Tibial artery (tissue), 4 donors: Measurements from ENCODE around the gene ACOT8.
"Not testable (repeated sequence)": the region's sequence is repeated elsewhere in the genome, so short reads cannot be mapped to it uniquely, and the experiment has no call there.

Source experiments
- DNase-seq, 2 donors: peaks; one replicate each; pipeline ENCODE4 v3.0.0-alpha.2; 2019
- H3K27ac ChIP-seq, 2 donors: fragments of 200-600 bp; sonication (generic) in 1 of 2; 1 replicate in 1 of 2; 2 replicates in 1 of 2; pipeline ENCODE4 v1.5.1; 2018 to 2019; ENCODE audit warnings: mild to moderate bottlenecking in 1 of 2
- H3K27me3 ChIP-seq, 2 donors: fragments of 200-600 bp; sonication (generic) in 1 of 2; one replicate each; pipeline versions ENCODE4 v1.5.1 to v1.6.0; 2016 to 2019
- H3K36me3 ChIP-seq, 3 donors: fragments of 200-600 bp; sonication (generic) in 2 of 3; one replicate each; pipeline ENCODE4 v1.5.1; 2016 to 2019; ENCODE audit warnings: mild to moderate bottlenecking in 2 of 3
- H3K4me1 ChIP-seq, 4 donors: fragments of 200-600 bp; sonication (generic) in 2 of 4; 1 replicate in 3 of 4; 2 replicates in 1 of 4; pipeline ENCODE4 v1.5.1; 2016 to 2019
- H3K4me3 ChIP-seq, 2 donors: fragments of 200-600 bp; sonication (generic) in 1 of 2; 1 replicate in 1 of 2; 2 replicates in 1 of 2; pipeline ENCODE4 v1.5.1; 2018 to 2019; ENCODE audit warnings: mild to moderate bottlenecking in 2 of 2
- H3K9me3 ChIP-seq, 3 donors: fragments of 200-600 bp; sonication (generic) in 1 of 3; one replicate each; pipeline ENCODE4 v1.5.1; 2016 to 2019
- CTCF ChIP-seq, 2 experiments: fragments of 200-600 bp in 1 of 2; fragments of 450-650 bp in 1 of 2; IDR thresholded peaks; one replicate each; pipeline ENCODE4 v1.5.1; 2017 to 2019; ENCODE audit warnings: antibody characterized with exemption in 2 of 2, mild to moderate bottlenecking in 1 of 2, moderate library complexity in 1 of 2
- intact Hi-C: fragments of 100-400 bp; cut with DNase I; formaldehyde crosslinking; loops from one replicate; pipeline ENCODE4 v1.15.0; 2023; ENCODE audit warnings: low total_unique reads

Gene ACOT8

GRCh38 chr20:45878076-45878761 is 21.0 kb upstream of the ACOT8 start:
- Histone ChIP-seq H3K36me3 (peaks cover 18 to 31% (median 25%) of the 10 kb centered on the region in 3 donors), H3K9me3 (no peaks in the 10 kb centered on the region), H3K27me3 (no peaks in the 10 kb centered on the region), H3K4me3 (no peak overlapping the region), H3K4me1 (peaks cover 0 to 17% (median 13%) of the 10 kb centered on the region in 4 donors), H3K27ac (no peak overlapping the region)
- no peak for DNase-seq
- intact Hi-C loops: no loop called here
- no peak for TF ChIP-seq CTCF (IDR thresholded peaks at IDR 0.05)

GRCh38 chr20:45874576-45874975 is 17.4 kb upstream of the ACOT8 start:
- peaks cover 13 to 27% (median 18%) of the 10 kb centered on the region in 3 donors for H3K36me3 ChIP-seq
- no peak for DNase-seq
- no peaks in the 10 kb centered on the region for H3K9me3 ChIP-seq
- H3K27me3 ChIP-seq: no peaks in the 10 kb centered on the region
- TF ChIP-seq CTCF (IDR thresholded peaks at IDR 0.05): no peak
- no peak overlapping the region for H3K27ac ChIP-seq
- no peaks in the 10 kb centered on the region for H3K4me1 ChIP-seq
- H3K4me3 ChIP-seq: no peak overlapping the region
- intact Hi-C loops: no loop called here

- DNase-seq: not testable (repeated sequence)
Observed at GRCh38 chr20:45874104-45874481, 16.9 kb upstream of the ACOT8 start.

GRCh38 chr20:45873409-45874103 is 16.4 kb upstream of the ACOT8 start:
- intact Hi-C loops: no loop called here

More at GRCh38 chr20:45874104-45874481, 16.9 kb upstream of the ACOT8 start:
- H3K27ac ChIP-seq, H3K9me3 ChIP-seq, H3K4me1 ChIP-seq, intact Hi-C loops, H3K4me3 ChIP-seq, H3K27me3 ChIP-seq: not testable (repeated sequence)
- peaks cover 13 to 27% (median 18%) of the 10 kb centered on the region in 3 donors for H3K36me3 ChIP-seq

GRCh38 chr20:45872626-45873025 is 15.4 kb upstream of the ACOT8 start:
- DNase-seq: no peak
- H3K4me1 ChIP-seq: no peaks in the 10 kb centered on the region
- TF ChIP-seq CTCF (IDR thresholded peaks at IDR 0.05): no peak
- no peaks in the 10 kb centered on the region for H3K9me3 ChIP-seq
- no peak overlapping the region for H3K4me3 ChIP-seq
- H3K36me3 ChIP-seq: peaks cover 9 to 17% (median 10%) of the 10 kb centered on the region in 3 donors
- no peak overlapping the region for H3K27ac ChIP-seq
- H3K27me3 ChIP-seq: no peaks in the 10 kb centered on the region
- intact Hi-C loops: no loop called here

More at GRCh38 chr20:45873409-45874103, 16.4 kb upstream of the ACOT8 start:
- no peaks in the 10 kb centered on the region for H3K9me3 ChIP-seq
- TF ChIP-seq CTCF (IDR thresholded peaks at IDR 0.05): no peak
- H3K36me3 ChIP-seq: peaks cover 13 to 27% (median 18%) of the 10 kb centered on the region in 3 donors
- no peaks in the 10 kb centered on the region for H3K27me3 ChIP-seq
- no peaks in the 10 kb centered on the region for H3K4me1 ChIP-seq
- H3K4me3 ChIP-seq: no peak overlapping the region
- DNase-seq: no peak
- no peak overlapping the region for H3K27ac ChIP-seq

- intact Hi-C loops: no loop called here
- no peak overlapping the region for H3K27ac ChIP-seq
- no peaks in the 10 kb centered on the region for H3K27me3 ChIP-seq
- no peaks in the 10 kb centered on the region for H3K9me3 ChIP-seq
- no peak for DNase-seq
- peaks cover 0 to 3% (median 0%) of the 10 kb centered on the region in 3 donors for H3K36me3 ChIP-seq
- no peaks in the 10 kb centered on the region for H3K4me1 ChIP-seq
- no peak overlapping the region for H3K4me3 ChIP-seq
- no peak for TF ChIP-seq CTCF (IDR thresholded peaks at IDR 0.05)
Observed at GRCh38 chr20:45867819-45868176, 10.6 kb upstream of the ACOT8 start.
